GM19238 (cell line): Measurements from ENCODE around the gene CCT4.
A peak's percentile ranks its signal among the peaks of the same experiment; 100 is the strongest.
"Not testable (repeated sequence)": the region's sequence is repeated elsewhere in the genome, so short reads cannot be mapped to it uniquely, and the experiment has no call there.

ENCODE experiments used
- DNase-seq: peaks from one replicate; pipeline ENCODE4 v3.0.0; 2011; ENCODE audit warnings: low spot score; ENCODE audit not compliant: insufficient read length

Gene CCT4

DNA sequence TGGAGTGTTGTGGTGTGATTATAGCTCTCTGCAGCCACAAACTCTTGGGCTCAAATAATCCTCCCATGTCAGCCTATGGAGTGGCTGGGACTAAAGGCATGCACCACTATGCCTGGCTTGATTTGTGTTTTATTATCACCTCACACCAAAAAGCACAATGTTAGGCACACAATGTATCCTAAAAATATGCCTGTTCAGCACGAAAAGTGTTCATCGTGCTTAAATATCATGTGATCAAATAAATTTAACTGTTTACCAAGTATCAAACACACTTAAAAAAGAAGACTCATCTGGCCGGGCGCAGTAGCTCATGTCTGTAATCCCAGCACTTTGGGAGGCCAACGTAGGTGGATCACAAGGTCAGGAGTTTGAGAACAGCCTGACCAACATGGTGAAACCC is 5.6 kb downstream of the CCT4 start:
- DNase-seq, result no peak

- DNase-seq, result not testable (repeated sequence)
These were observed 9.1 kb downstream of the CCT4 start for GRCh38 chr2:61879351-61879750.

GRCh38 chr2:61878761-61879160 is 9.7 kb downstream of the CCT4 start:
- DNase-seq, result no peak

DNA sequence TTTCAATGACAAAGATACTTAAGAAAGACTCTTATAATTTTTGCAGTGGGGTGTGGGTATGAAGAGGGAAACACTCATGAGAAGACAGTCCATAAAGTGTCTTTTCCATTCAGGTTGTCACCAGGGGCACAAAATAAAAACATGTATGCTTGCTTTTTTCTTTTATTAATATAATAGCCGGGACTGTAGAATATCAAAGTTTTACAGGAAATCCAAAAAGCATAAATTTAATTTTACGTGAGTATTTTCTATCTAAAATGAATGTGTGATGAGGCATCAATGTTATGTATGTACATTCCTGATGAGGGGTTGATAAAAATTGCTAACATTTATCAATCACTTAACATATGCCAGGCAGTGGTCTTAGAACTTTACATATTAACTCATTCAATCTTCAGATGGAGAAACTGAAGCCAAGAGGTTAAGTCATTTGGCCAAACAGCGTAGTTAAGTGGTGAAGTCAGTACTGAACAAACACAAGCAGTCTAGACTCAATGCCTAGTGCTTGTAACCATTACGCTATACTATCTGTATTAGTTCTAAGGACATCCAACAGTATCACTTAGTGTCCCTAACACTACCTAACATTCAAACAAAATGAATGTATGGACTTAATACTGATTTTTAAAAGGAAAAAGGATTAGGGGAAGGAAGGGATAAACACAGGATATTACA is 10.7 kb downstream of the CCT4 start:
- DNase-seq, result no peak

DNA sequence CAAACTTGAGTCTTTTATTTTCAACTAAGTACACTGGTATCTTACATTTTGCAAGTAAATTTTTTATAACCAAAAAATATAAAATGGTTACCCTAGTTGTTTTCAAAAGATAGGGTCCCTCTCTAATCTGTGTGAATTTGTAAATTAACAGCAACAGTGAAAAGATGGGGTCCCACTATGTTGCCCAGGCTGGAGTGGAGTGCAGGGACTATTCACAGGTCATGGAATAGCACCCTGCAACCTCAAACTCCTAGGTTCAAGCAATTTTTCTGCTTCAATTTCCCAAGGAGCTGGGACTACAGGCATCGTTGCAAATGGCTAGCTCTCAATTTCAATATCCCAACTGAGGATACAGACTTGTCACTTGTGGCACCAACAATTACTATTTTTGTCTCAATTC is 12.1 kb downstream of the CCT4 start:
- no peak for DNase-seq

GRCh38 chr2:61866482-61867089 is 21.9 kb downstream of the CCT4 start:
- not testable (repeated sequence) for DNase-seq

DNA sequence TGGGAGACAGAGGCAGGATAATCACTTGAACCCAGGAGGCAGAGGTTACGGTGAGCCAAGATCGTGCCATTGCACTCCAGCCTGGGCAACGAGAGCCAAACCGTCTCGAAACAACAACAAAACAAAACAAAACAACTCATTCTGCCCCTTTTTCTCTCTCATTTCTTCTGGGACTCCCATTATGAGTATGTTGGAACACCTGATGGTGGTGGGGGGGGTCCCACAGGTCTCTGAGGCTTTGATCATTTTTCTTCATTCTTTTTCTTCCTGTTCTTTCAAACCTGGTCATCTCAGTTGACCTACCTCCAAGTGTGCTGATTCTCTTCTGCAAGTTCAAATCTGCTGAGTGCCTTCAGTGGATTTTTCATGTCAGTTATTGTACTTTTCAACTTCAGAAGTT is 26.4 kb downstream of the CCT4 start:
- DNase-seq, result no peak

DNA sequence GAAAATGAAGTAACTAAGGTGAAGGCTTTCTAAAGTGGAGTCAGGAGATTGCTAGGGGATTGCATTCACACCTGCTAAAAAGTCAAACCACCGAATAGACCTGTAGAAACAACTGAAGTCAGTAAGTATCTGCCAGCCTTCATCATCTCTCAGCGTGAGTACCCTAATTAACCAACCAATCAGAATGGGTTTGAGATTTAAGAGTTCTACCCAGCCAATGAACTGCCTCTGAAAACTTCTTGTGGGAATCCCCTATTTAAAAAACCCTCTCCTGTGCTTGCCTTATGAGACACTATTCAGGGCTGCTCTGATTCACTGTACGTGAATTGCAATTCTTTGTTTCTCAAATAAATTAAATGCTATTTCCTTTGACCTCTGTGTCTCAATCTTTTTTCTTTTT is 31.2 kb downstream of the CCT4 start:
- no peak for DNase-seq

GRCh38 chr2:61855318-61855613 is 33.2 kb downstream of the CCT4 start:
- no peak for DNase-seq

DNA sequence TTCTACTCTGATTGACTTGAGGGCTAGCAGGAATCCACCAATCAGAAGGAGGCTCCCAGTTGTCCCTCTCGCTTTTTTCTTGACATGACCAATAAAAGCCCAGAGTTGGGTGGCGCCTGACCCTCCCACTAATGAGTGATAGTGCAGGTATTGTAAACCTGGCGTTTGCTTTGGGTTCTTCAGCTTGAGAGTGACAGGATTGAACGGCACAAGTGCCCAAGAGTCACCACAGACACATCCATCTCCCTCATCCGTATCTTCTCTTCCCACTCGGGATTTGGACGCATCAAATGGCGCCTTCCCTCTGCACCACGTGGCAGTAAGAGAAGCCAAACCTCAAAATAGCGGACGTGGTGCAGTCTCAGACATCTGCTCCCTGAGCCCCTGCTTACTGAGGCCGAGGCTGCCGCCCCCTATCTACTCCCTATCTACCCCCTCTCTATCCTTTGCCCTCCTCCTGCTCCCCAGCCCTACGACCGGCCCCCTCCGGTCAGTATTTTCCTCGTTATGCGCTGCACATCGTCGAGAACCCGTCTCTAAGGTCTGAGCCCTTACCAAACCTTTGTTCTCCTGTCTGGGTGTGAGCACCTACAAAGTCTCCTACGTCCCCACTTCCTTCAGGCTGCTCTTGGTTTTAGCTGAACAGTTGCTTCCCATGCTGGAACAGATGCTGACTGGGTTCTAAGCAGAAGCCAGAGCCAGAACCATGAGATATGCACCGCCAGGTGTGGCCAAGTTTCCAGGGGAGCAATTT is 33.7 kb downstream of the CCT4 start:
- DNase-seq, result peak; percentile 85

DNA sequence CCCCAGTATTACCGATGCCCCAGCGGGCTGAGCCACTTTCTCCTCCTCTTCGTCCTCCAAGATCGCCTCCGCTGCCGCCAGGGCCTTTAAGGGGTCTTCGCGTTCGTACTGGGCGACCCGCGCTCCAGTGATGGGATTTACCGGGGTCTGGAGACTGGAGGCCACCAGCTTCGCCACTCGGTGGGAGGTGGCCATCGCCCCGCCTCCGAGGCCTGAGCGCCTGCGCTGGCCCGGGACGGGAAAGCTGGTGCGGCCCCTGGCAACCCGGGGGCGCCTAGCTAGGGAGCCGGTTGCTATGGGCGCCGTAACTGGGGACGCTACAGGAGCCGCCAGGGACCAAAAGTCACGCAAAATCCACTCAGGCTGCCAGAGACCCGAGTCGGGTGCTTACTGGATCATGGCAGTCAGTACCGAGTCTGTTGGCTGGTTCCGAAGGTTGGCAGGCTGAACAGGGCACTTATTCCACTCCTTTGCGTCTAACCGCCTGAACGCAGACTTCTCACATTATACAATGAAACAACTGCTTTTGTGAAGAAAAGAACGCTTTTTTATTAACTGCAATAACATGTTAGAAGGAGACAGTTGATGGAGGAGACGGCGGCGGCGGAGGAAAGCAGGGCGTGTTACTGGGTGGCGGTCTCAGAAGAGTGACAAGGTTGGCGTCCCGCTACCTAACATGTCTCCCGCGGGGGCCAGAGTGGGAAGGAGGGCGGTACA is 34.5 kb downstream of the CCT4 start, which contains the start of gene FAM161A:
Gene FAM161A (minus strand): TSS at position 214 of the 717 bp plus-strand sequence. CDS start 19 bp downstream, at position 195.
- DNase-seq, result peak; percentile 80

GRCh38 chr2:61853086-61853846 is 35.2 kb downstream of the CCT4 start:
- peak; percentile 52 for DNase-seq

GRCh38 chr2:61851270-61851669 is 37.2 kb downstream of the CCT4 start:
- not testable (repeated sequence) for DNase-seq

GRCh38 chr2:61845320-61845719 is 43.1 kb downstream of the CCT4 start:
- DNase-seq, result no peak

DNA sequence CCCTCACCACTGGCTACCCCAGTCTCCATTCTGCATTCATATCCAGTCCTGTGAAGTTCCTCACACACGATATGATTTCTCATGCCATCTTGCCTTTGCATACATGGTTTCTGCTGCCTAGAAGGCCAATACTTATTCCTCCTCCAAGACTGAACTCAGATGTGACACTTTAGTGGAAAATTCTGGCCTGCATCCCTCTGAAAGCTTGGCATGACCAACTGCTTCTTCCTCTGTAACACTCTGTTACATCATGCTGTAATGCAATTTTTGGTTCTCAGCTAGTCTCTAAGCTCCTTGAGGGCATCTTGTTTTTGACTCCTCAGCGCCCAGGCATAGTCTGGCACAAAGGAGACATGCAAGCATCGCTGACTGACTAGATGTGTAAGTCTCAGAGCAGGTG is 47.2 kb downstream of the CCT4 start:
- no peak for DNase-seq

- no peak for DNase-seq
These were observed 53.6 kb downstream of the CCT4 start for GRCh38 chr2:61834893-61835292.

DNA sequence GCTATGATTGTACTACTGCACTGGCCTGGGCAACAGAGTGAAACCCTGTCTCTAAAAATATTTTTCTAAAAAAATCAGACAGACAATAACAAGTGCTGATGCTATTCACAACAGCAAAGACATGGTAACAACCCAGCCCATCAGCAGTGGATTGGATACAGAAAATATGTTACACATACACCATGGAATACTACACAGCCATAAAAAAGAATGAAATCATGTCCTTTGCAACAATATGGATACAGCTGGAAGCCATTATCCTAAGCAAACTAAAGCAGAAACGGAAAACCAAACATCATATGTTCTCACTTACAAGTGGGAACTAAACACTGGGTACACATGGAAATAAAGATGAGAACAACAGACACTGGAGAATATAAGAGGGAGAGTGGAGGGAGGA is 54.5 kb downstream of the CCT4 start:
- no peak for DNase-seq

DNA sequence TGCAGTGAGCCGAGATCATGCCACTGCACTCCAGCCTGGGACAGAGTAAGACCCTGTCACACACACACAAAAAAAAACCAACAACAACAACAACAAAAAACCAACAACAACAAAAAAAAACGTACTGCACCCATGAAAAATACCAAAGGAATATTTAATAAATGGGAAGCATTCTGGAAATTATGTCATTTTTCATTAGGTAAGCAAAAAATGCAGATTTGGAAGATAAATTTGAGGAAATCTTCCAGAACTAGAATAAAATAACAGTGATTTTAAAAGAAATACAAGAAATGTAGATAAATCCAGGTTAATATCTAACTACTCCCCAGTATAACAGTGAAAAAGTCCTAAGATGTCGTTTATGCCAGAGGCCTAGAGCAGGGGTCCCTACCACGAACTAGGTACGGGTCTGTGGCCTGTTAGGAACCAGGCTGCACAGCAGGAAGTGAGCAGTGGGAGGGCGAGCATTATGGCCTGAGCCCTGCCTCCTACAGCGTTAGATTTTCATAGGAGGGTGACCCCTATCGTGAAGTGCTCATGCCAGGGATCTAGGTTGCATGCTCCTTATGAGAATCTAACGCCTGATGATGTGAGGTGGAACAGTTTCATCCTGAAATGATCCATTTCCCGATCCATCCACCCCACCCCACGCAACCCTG is 56.1 kb downstream of the CCT4 start:
- DNase-seq, result no peak

DNA sequence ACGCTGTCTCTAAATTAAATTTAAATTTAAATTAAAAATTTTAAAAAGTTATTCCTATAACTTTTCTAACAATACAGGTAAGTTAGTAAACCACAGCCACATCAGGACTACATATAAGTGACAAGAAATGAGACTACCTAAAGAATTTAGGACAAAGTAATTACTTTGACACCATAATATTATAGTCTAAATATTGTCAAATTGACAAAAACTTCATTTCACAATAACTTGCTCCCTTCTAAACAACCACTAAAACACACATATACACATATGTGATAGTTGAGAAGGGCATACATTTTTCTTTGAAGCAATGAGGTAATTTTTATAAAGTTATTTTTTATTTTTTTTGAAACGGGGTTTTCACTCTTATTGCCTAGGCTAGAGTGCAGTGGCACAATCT is 66.2 kb downstream of the CCT4 start:
- no peak for DNase-seq
